GM19463 (cell line): ENCODE measurements around the gene ASCC2.

ENCODE experiments used
- ATAC-seq: cut with Tn5 transposase; IDR thresholded peaks from one replicate; pipeline ENCODE4 v1.9.1; 2021; ENCODE audit warnings: mild to moderate bottlenecking, moderate library complexity; ENCODE audit not compliant: unreplicated experiment

Gene ASCC2

DNA sequence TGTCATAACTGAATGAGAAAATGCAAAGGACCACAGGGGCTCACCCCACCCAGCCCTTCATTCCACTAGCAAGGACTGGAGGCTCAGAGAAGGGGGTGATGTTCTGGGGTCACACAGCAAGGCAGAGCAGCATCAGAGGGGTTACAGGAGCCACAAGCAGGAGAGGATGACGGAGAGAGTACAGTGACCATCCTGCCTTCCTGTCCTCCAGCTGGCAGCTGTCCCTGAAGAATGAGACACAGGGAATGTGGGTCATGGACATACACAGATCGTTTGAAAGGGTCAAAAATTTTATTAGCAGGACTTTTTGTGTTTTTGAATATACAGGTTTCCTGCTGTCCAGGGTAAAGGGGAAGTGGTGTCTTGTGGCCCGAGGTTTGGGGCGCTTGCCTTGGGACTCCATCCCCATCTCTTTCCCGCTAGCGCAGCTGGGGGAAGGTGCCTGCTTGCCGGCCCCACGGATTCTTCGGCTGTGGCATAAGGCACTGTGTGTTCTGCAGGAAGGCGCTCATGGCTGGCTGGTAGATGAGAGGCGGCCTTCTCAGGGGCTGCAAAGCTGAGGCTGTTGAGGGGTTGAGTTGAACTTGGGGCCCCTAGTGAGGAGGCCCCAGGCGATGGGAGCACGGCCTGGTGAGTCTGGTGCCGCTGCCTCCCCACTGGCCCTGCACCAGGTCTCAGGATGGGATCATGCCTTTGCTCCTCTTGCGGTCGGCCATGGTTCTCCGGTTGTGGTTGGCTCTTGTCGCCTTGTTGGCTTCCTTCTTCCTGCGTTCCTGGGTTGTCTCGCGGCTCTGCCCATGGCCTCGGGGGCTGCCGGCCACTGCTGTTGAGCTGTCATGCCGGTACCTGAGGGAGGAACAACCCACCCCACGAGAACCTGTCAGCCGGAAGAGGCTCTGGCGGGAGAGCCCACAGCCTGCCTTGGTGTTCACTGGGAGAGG is 49.5 kb downstream of the ASCC2 start:
- no peak for ATAC-seq

DNA sequence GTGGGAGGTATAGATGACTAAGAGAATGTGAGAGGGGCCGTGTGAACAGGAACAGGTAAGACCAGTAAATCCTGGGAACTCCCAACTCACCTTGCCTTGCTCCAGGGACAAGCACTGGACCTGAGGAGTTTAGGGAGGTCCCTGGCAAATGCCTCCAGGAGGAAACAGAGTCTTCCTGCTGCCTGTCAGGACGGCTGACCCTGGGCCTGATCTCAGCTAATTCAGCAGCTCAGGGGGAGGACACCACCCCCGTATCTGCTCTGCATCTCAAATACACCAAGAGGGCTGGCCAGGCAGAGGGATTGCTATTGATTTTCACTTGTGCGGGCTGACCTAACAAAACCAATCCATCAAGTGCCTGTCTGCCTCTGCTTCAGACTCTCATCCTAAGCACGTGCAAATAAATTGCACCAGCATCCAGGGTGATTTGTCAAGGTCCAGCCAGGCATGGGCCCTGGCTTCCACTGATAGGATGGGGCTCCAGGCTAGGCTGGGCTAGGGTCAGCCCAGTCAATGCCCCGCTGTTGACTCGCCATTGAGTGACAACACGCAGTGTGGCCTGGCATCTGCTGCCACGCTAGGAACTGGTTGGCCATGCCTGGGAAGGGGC is 50.6 kb downstream of the ASCC2 start:
- no peak for ATAC-seq

- no peak for ATAC-seq
Observed at GRCh38 chr22:29786031-29786430, 52.0 kb downstream of the ASCC2 start.

DNA sequence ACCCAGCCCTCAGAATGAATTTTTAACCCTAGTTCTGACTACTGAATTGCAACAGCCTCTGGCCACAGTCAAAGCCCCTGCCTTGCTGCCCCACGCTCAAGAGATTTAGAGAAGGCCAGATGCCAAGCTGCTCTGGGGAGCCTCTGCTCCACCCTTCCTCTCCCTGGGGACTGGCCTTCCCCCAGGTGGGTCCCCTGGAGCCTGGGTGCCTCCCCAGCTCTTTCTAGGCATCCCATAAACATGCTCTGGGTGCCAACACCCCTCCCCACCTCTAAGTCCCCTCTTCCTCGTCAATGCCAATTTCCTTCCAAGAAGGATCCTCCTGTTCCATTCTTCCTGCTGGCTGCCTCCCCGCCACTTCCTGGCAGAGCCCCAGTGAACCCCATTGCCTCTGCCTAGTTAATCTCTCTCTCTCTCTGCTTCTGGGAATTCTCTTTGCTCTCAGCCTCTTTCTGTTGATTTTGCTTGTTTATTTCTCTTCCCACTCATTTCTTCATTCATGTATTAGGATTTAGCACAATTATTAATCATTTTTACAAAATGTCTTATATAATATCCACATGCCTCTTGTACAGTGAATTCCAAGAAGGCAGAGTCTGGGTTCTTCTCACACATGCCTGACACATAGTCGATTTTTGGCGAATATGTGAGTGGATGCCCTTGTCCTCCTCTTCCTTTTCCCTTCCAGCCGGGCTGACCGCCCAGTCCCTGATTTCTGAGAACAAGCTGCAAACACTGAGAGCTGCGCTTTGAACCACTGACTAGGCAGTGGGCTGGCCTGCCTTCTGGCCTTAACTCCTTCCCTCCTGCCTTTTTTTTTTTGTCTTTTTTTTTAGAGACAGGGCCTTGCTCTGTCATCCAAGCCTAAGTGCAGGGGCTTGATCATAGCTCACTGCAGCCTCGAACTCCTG is 53.4 kb downstream of the ASCC2 start:
- ATAC-seq = no peak

DNA sequence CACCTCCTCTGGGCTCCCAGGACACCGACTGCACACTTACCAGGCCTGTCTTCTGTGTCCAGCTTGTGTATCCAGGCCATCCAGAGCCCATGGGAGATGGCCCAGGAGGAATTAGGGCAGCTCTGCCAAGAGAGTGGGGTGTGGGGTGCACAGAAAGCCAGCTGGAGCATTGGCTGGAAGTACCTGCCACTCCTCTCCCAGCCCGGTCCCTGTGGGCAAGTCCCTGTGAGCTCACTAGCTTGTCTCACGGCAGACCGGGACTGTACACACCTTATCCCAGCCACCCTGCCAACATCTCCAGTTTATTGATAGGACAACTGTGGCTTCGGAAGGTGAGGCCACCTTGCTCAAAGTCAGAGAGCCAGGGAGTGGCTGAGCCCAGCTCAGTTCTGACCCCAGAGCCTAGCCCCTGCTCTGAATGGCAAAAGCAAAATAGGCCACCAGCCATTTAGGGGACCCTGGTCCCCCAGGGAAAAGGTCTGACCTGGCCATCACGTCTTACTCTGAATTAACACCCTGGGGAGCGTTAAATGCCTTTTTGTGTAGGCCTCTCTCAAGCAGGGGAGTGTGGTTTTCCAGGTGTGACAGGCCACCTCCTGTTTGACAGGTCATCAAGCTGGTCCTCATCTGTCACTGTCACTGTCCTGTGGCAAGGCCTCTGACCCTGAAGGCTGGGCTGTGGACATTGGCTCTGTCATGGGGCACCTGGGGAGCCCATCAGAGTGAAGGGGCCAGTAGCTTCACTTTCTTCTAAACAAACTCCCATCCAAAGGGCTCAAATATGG is 55.8 kb downstream of the ASCC2 start:
- no peak for ATAC-seq

- ATAC-seq = no peak
Observed at GRCh38 chr22:29780748-29781676, 57.1 kb downstream of the ASCC2 start.

GRCh38 chr22:29780220-29780619 is 57.9 kb downstream of the ASCC2 start:
- no peak for ATAC-seq

DNA sequence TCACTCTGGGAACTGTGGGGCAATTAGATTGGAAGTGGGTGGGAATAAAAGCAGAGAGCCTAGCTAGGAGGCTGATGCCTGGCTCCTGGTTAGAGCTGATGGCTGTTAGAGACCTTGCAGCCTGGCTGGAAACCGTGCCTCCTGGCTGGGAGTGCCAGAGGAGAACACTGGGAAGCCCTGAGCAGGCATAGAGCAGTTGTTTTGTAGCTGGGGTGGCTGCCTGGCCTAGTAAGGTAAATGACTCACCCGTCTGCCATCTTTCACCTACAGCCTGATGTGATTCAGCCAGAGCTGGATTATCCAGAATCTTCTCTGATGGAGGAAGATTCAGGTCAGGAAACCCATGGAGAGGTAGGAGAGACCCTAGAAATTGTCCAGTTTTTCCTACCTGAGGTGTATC is 64.8 kb downstream of the ASCC2 start:
- ATAC-seq = no peak

GRCh38 chr22:29772170-29772641 is 65.9 kb downstream of the ASCC2 start:
- ATAC-seq = no peak

DNA sequence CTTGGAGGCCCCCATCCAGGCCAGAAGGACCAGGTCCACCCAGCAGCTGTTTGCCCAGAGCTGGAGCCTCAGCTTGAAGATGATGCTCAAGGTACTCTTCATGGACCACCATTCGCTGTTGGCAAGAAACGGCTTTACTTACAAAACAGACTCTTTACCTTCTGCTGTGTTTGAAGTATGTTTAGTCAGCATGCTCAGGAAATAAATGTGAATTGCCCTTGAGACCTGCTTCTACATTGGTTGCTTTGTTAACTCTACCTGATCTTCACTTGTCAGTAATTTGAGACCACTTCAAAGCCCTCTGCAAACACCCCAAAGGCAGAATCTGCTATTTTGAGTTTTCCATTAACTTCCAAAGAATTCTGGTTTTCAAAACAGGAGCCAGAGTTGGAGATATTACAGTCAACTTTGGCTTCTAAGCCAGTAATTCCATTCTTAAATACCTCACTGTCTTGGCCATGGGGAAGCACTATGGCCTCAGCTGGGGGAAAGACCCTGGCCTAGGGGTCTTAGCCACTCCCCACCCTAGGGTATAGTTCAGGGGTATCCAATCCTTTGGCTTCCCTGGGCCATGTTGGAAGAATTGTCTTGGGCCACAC is 68.3 kb downstream of the ASCC2 start:
- ATAC-seq = no peak

- no peak for ATAC-seq
Observed at GRCh38 chr22:29768052-29768693, 69.9 kb downstream of the ASCC2 start.

- ATAC-seq = peak; percentile 52
Observed at GRCh38 chr22:29767171-29768051, 70.7 kb downstream of the ASCC2 start, which contains the start of gene UQCR10. Gene UQCR10 (plus strand): TSS chr22:29767369. CDS start chr22:29767399, 30 bp downstream.

GRCh38 chr22:29766632-29767170 is 71.4 kb downstream of the ASCC2 start, which contains the start of gene ZMAT5:
Gene ZMAT5 (minus strand): TSS chr22:29767007. CDS start chr22:29748544, 18,463 bp downstream.
- ATAC-seq = peak; percentile 91

GRCh38 chr22:29765905-29766631 is 72.0 kb downstream of the ASCC2 start:
- ATAC-seq = peak; percentile 11

- ATAC-seq = no peak
Observed at GRCh38 chr22:29762263-29762662, 75.8 kb downstream of the ASCC2 start.

- ATAC-seq = no peak
Observed at GRCh38 chr22:29758959-29759358, 79.1 kb downstream of the ASCC2 start.
